Measurements from ENCODE around the gene HDGFL2. TPM values are rescaled to one million over a fixed set of nuclear protein-coding genes. Genes with fewer than 3 reads are reported as not detected.

HDGFL2 gene
- total and polyA plus RNA-seq, 2 of the 8 experiments (the other 6 are each of a cell fraction or from before 2014, with no cell fraction given), result 31.1 to 106 TPM

DNA sequence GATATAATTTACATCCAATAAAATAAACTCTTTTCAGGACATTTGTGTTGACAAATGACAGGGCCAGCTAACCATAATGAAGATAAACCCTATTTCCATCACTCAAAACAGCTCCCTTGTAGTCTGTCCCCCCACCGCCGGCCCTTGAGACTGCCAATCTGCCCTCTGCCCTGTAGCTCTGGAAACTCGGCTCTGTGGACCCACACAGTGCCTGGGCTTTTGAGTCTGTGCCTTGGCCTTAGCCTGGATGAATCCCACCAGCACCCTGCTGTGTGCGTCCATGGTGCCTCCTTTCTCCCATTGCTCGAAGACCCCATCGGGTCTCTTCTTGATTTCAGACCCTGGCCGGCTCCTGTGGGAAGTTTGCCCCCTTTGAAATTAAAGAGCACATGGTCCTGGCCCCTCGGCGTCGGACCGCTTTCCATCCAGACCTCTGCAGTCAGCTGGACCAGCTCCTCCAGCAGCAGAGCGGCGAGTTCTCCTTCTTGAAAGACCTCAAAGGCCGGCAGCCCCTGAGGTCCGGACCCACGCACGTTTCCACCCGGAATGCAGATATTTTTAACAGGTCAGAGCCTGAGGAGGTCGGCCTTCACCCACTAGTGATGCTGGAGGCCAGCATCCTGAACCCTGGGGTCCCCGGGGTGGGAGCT is 43.6 kb upstream of the HDGFL2 start:
- H3K79me2 ChIP-seq (ENCODE audit: control insufficient read depth in 1 of 2, insufficient read depth in 2 of 2, low read length in 2 of 2), result 0 out of 4 replicates have a peak, but pooled peaks cover 0 to 3% of the 10 kb centered on the region in 2 experiments
- no peaks in the 10 kb centered on the region; the same call in none of the 2 replicates for H3K79me1 ChIP-seq (ENCODE audit: low read depth, low read length)
- H3K9me3 ChIP-seq (ENCODE audit: insufficient read depth in 2 of 2, low read depth in 1 of 2, low read length in 1 of 2), result no peaks in the 10 kb centered on the region
- no peak overlapping the region for H2BK5ac ChIP-seq (ENCODE audit: low read depth, low read length)
- no peak overlapping the region for H2BK15ac ChIP-seq (ENCODE audit: low read length)
- no peak overlapping the region for H2AFZ ChIP-seq (ENCODE audit: low read length)
- no peak overlapping the region for H2BK12ac ChIP-seq (ENCODE audit: low read depth, low read length)
- no peak overlapping the region; the same call in 1 of the 2 replicates for H4K8ac ChIP-seq (ENCODE audit: extremely low read depth, insufficient read depth, low read length)
- no peak overlapping the region for H3K4me3 ChIP-seq (ENCODE audit: extremely low read depth in 1 of 4, insufficient read depth in 2 of 4, low read depth in 3 of 4, low read length in 4 of 4)
- H3K9ac ChIP-seq (replicated peaks in 1 of 4; ENCODE audit: extremely low read depth in 1 of 4, low read depth in 3 of 4, low read length in 3 of 4), result no peak overlapping the region
- FAIRE-seq (no peak), DNase-seq (ENCODE audit: low read depth in 1 of 2, low spot score in 2 of 2) (no peak)
- H3K18ac ChIP-seq (ENCODE audit: extremely low read depth, low read length), result no peak overlapping the region
- peaks cover 2 to 21% of the 10 kb centered on the region in 2 experiments for H4K20me1 ChIP-seq (replicated peaks in 1 of 2; ENCODE audit: control insufficient read depth in 1 of 2, insufficient read depth in 2 of 2, low read length in 2 of 2)
- H3K4me2 ChIP-seq (ENCODE audit: insufficient read depth in 1 of 2, low read depth in 2 of 2, low read length in 2 of 2), result no peak overlapping the region
- H3K36me3 ChIP-seq (ENCODE audit: control insufficient read depth in 2 of 4, insufficient read depth in 4 of 4, low read length in 3 of 4), result peaks cover 56 to 85% (median 72%) of the 10 kb centered on the region in 4 experiments
- H3K23me2 ChIP-seq (ENCODE audit: low read depth, low read length), result no peaks in the 10 kb centered on the region
- POLR2A ChIA-PET (ENCODE audit: partially characterized antibody), result interaction anchor here (0.6 to 58.1 kb wide), 3 partner anchors 4 to 176 kb away, joined by 3 to 1590 read pairs (median 1590); partner anchors contain the start of genes CHAF1A, SH3GL1 and UBXN6
- no peak overlapping the region for H3K56ac ChIP-seq (replicated peaks; ENCODE audit: insufficient read length, low read depth, low read length)
- no peak overlapping the region for H3K14ac ChIP-seq (ENCODE audit: insufficient read length)
- no peak overlapping the region for H3K23ac ChIP-seq (ENCODE audit: insufficient read length)
- no peak overlapping the region for H3K27ac ChIP-seq (ENCODE audit: low read depth, low read length)
- H4K5ac ChIP-seq (ENCODE audit: insufficient read length, low read depth, low read length), result no peak overlapping the region
- H2BK120ac ChIP-seq (replicated peaks; ENCODE audit: low read depth, low read length), result no peak overlapping the region
- no peaks in the 10 kb centered on the region for H3K4me1 ChIP-seq (replicated peaks in 1 of 4; ENCODE audit: control insufficient read depth in 3 of 4, insufficient read depth in 4 of 4, low read length in 3 of 4)
- no peaks in the 10 kb centered on the region for H3K27me3 ChIP-seq (replicated peaks in 1 of 4; ENCODE audit: control insufficient read depth in 3 of 4, extremely low read depth in 1 of 4, insufficient read depth in 3 of 4, low read length in 3 of 4)
- WGBS, 2 experiments (ENCODE audit: extremely low coverage in 1 of 2, insufficient coverage in 1 of 2, insufficient read length in 1 of 2, insufficient replicate concordance in 2 of 2, low coverage in 1 of 2, low lambda C conversion rate in 2 of 2, missing lambda C conversion rate in 1 of 2), result 92% methylated on average over 20 of the region's 20 CpGs; no CpG with 5 or more reads in 1 of the 2 experiments
- no peak overlapping the region for H2BK20ac ChIP-seq (ENCODE audit: low read length)
- H3K4ac ChIP-seq (replicated peaks; ENCODE audit: insufficient read length, low read depth, low read length), result no peak overlapping the region
- H2AK5ac ChIP-seq (ENCODE audit: low read depth, low read length), result no peak overlapping the region
- CTCF ChIA-PET (ENCODE audit: partially characterized antibody), result interaction anchor here (1.0 to 1.8 kb wide), 4 partner anchors 18 to 603 kb away, joined by 3 to 6 read pairs (median 4); partner anchors contain the start of gene SH3GL1
- no peak overlapping the region for H4K91ac ChIP-seq (replicated peaks; ENCODE audit: insufficient read length, low read length)
- TF ChIP-seq EZH2 (IDR thresholded peaks at IDR 0.05; ENCODE audit: low read depth, low read length, severe bottlenecking) (no peak), KDM5A (IDR thresholded peaks at IDR 0.05; ENCODE audit: low read length) (no peak), BCL11A (IDR thresholded peaks at IDR 0.05; ENCODE audit: low read depth in 2 of 2, low read length in 2 of 2) (no peak), SAP30 (IDR thresholded peaks at IDR 0.05; ENCODE audit: insufficient read depth, insufficient replicate concordance, low read length) (no peak), TEAD4 (IDR thresholded peaks at IDR 0.05; ENCODE audit: low read depth, low read length) (no peak), FOSL1 (IDR thresholded peaks at IDR 0.05; ENCODE audit: insufficient read depth, low read depth, low read length) (no peak), BACH1 (IDR thresholded peaks at IDR 0.05; ENCODE audit: low read length) (no peak), JUN (IDR thresholded peaks at IDR 0.05; ENCODE audit: low read depth, low read length) (no peak), YY1 (IDR thresholded peaks at IDR 0.05; ENCODE audit: low read depth, low read length) (no peak), HDAC6 (IDR thresholded peaks at IDR 0.05; ENCODE audit: low read depth, low read length) (no peak), JUND (IDR thresholded peaks at IDR 0.05; ENCODE audit: low read length) (no peak), MAFK (IDR thresholded peaks at IDR 0.05; ENCODE audit: low read depth, low read length) (no peak), NRF1 (IDR thresholded peaks at IDR 0.05; ENCODE audit: low read depth, low read length) (no peak), SP1 (IDR thresholded peaks at IDR 0.05; ENCODE audit: low read depth, low read length) (no peak)
